GM21381 (cell line): ENCODE results near the gene KRT80.

Experiments
- ATAC-seq: cut with Tn5 transposase; IDR thresholded peaks from one replicate; pipeline ENCODE4 v1.9.1; 2021; ENCODE audit warnings: mild to moderate bottlenecking, moderate library complexity; ENCODE audit not compliant: unreplicated experiment

KRT80 gene

GRCh38 chr12:52211716-52212585 lies 20.1 kb upstream of the KRT80 start:
- no peak for ATAC-seq

- no peak for ATAC-seq
These were observed 19.3 kb upstream of the KRT80 start for GRCh38 chr12:52210925-52211650.

DNA sequence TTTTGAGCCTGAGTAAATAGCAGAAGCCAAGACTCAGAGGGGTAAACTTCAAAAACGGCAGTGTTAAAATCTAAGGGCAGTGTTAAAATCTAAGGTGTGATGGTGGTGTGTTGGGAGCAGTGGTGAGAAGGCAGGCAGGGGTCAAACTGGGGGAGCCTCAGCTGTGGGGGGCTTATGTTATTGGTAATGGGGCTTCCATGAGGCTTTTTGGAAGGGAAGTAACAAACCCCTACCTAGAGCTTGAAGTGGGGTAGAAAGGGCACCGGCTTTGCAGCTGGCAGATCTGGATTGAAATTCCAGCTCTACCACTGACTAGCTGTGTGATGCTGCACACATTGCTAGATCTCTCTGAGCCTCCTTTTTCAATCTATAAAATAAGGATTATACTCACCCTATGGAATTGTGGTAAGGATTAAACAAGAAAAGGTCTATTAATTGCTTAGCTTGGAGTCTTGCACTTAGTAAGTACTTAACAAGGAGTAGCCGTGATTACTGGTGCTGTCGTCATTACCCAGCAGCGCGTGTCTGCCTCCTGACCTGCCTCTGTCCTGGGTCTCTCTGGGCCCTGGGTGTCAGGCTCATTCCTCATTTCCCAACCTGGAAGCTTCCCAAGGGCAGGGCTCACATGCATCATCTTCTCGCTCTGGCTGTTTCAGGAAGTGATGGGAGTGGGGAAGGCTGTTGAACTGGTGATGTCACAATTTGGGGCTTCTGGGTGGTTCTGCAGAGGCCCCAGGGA lies 18.5 kb upstream of the KRT80 start:
- no peak for ATAC-seq

DNA sequence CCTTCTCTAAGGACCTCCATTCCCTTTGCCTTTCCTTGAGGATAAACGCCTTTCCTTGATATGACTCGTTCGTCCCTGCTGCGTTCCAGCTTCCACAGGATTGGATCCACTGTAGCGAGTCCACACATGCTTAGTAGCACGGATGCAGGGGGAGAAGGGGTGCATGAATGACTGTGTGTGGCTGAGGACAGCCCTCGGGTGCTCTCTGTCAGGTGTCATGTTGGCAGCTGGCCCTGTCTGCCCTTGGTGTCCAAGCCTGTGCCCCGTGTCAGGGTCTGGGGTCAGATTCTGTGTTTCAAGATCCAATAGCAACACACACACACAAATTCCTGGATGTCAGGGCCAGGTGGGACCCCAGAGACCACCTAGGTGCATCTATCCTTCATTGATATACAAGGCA lies 17.5 kb upstream of the KRT80 start:
- ATAC-seq = no peak

- no peak for ATAC-seq
These were observed 16.8 kb upstream of the KRT80 start for GRCh38 chr12:52208424-52209165.

GRCh38 chr12:52207895-52208294 lies 16.1 kb upstream of the KRT80 start:
- ATAC-seq = no peak

GRCh38 chr12:52207106-52207505 lies 15.3 kb upstream of the KRT80 start:
- no peak for ATAC-seq

- no peak for ATAC-seq
These were observed 14.7 kb upstream of the KRT80 start for GRCh38 chr12:52206304-52207040.

DNA sequence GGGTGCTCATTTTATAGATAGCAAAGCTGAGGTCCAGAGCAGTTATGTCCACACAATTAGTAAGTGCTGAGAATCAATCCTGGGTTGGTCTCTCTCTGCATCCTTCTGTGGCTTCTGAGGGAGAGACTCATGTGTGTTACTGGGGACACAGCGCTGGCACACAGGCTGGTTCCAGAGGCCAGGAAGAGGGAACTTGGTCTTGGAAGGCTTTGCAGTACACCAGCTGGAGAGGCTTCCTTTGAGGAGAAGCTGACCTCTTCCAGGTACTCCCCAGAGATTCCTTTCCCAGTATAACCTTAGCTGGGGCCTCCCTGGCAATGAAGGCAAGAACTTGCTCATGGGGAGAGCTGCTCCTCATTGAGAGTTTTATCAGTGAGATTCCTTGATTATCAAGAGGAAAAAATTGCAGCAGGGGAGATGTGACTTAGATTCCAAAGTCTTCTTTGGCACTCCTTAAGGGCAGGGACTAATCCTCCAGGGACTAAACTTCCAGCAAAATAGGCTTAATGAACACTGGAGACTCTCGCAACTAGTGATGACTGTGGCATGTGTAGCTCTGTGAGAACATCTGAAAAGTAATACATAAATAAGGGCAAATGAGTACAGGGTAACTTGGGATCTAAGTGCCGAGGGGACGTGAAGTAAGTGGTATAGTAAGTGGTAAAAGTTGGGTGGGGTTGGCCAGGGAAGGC lies 13.9 kb upstream of the KRT80 start:
- ATAC-seq = no peak

DNA sequence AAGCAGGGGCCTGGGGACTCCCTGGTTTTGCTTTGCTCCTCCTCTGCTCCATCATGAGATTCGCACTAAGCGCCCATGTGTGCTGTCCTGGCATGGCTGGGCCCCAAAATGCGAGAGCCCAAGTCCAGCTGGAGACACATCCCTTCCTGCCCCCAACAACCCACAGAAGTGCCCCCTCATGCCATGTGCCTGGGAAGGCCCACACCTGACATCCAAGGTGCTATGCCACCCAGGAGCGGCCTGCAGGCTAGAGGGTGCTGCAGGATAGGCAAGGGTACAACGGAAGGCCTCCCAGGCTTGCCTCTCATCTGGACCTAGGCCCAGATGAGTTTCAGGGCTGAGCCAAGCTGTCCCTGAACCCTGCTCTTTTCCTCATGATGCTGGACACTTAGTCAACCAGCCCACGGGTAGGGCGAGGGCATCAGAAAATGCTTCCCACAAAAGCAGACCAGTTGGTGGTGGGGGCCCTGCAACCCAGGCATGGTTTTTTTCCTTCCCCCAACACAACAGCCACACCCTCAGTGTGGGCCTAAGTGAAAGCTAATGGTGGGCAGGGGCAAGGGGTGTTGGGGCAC lies 13.2 kb upstream of the KRT80 start:
- ATAC-seq = no peak

- no peak for ATAC-seq
These were observed 12.5 kb upstream of the KRT80 start for GRCh38 chr12:52204095-52204930.

DNA sequence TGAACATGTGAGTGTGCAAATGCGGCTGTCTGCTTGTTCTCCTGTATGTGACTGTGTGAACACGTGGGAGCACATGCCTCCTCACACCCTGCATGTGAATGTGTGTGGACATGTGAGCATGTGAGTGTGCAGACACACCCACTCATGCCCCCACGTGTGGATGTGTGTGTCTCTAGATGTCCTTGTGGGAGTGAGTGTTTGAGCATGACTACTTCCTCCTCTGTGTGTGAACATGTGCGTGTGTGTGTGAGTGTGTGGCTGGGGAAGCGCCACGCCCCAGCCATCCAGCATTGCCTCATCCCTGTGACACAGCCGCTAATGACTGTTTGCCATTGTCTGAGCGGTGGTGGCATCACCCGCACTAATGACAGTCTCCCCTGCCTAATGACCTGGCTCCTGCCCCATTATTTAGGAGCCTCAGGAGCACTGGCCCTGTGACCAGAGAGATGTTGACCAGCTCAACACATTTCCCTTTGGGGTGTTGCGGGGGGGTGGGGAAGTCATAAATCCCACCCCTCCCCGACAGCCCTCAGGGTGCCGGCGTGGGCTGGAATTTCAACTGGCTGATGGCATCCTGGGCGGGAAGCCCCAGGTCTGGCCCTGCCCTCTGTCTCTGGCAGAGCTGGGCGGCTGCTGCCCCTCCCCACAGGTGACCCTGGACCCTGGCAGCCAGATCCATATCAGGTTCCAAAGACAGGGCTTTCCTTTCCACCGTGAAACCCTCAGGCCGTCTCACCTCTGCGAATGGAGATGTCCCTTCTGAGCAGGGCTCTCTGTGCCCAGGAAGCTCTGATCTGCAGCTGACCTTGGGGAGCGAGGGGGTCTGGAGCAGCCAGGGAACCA lies 11.5 kb upstream of the KRT80 start:
- no peak for ATAC-seq

DNA sequence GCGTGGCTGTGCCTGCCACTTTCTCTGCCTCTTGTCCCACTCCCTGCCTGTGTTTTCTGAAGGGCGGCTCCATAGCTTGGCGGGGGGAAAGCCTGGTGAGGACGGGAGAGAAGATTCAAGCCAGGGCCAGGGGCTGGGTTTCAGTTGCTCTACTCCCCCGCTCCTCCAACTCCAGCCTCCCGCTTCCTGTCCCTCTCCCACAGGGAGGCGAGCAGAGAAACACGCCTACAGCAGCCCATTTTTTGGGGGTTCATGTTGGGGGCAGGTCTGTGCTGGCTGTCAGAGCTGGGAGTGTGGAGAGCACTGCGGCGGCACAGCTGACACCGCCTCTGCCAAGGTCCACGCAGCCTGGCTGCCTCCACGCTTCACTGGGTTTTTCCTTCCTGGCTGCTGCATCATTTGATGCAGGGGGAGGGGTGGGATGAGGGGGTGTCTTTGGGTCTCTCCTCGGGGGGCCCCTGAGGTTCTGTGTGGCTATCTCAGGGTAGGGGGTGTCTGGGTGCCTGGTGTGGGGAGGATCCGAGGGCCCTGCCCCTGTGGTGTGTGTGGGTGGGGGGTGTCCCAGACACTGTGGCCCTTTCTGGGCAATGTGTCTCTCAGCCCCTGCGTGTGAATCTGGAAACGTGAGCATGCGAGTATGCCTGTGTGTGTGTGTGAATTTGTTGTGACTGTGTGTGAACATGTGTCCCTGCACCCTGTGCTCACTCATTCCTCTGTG lies 10.7 kb upstream of the KRT80 start:
- no peak for ATAC-seq

- ATAC-seq = no peak
These were observed 9.6 kb upstream of the KRT80 start for GRCh38 chr12:52201451-52201839.

GRCh38 chr12:52200781-52201450 lies 9.1 kb upstream of the KRT80 start:
- ATAC-seq = no peak

DNA sequence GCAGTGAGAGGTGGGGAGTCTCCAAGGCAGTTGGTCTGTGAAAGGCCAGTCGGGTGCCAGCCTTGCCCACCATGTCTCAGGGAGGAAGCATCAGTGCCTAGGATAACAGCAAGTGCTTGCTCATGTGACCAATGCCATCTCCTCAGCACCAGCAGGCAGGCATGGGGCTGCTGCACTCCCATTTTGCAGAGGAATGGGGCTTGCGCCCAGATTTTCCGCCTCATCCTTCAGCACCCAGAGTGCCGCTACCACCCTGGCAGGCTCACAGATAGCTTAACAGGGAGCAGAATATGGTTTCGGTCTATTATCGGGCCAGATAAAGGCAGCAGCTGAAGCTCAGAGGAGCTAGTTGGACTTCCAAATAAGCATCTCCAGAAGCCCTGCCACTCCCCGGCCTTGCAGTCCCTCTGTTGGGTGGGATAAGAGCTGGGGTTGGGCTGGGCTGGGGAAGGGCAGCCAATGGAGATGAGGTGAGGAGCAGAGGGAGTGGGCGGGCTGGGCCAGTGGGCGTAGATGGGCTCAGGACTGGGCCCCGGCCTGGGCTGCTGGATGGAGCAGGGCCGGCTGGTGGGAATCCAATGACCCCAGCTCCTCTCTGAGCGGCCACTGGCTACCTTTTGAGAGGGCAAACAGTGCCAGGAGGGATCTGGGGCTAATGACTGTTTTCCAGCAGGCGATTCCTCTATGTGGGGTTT lies 8.4 kb upstream of the KRT80 start:
- ATAC-seq = no peak
